Measurements from ENCODE around the gene SFMBT2. TPM values are rescaled to one million over a fixed set of nuclear protein-coding genes. Genes with fewer than 3 reads are reported as not detected.

The SFMBT2 gene
- total RNA-seq, 1 experiment from 2014 or later, result 14.3 TPM

- TF ChIP-seq ERG (CRISPR knock-in tag; IDR thresholded peaks at IDR 0.05) (no peak), ZSCAN18 (CRISPR knock-in tag; IDR thresholded peaks at IDR 0.05) (no peak)
Measured at GRCh38 chr10:7135188-7135587, 275.6 kb downstream of the SFMBT2 start (continued).

- Mint-ChIP-seq H3K4me1 (peaks cover 6% of the 10 kb centered on the region), H3K27ac (no peak overlapping the region), H3K4me3 (no peak overlapping the region), H3K27me3 (ENCODE audit: low read depth) (peaks cover 6% of the 10 kb centered on the region), H3K9me3 (peaks cover 12% of the 10 kb centered on the region), H3K36me3 (peaks cover 5% of the 10 kb centered on the region)
- DNase-seq (ENCODE audit: low spot score) (no peak), ATAC-seq (no peak)
- ChIA-PET POLR2A (no interaction called here), CTCF (interaction anchor here (1.1 kb wide), 1 partner anchor 13 kb away, joined by 6 read pairs; no protein-coding TSS in a partner anchor)
- no peak for TF ChIP-seq RORB (CRISPR knock-in tag; IDR thresholded peaks at IDR 0.05)
- TF ChIP-seq GTF2I (CRISPR knock-in tag; conservative IDR thresholded peaks at IDR 0.05), result no peak
- TF ChIP-seq ZBTB21 (CRISPR knock-in tag; IDR thresholded peaks at IDR 0.05; ENCODE audit: borderline replicate concordance), result no peak
- TF ChIP-seq ZNF232 (CRISPR knock-in tag; IDR thresholded peaks at IDR 0.05), result no peak
- no peak for TF ChIP-seq USF2 (CRISPR knock-in tag; IDR thresholded peaks at IDR 0.05)
- TF ChIP-seq MYBL2 (CRISPR knock-in tag; IDR thresholded peaks at IDR 0.05), result no peak
- TF ChIP-seq STAT6 (CRISPR knock-in tag; conservative IDR thresholded peaks at IDR 0.05; ENCODE audit: low read depth), result no peak
- no peak for TF ChIP-seq ZNF671 (CRISPR knock-in tag; IDR thresholded peaks at IDR 0.05)
- TF ChIP-seq HMGXB4 (CRISPR knock-in tag; IDR thresholded peaks at IDR 0.05), result no peak
- no peak for TF ChIP-seq TEAD1 (CRISPR knock-in tag; IDR thresholded peaks at IDR 0.05)
Measured at GRCh38 chr10:7134448-7134847, 276.4 kb downstream of the SFMBT2 start.

GRCh38 chr10:7133958-7134357, 276.9 kb downstream of the SFMBT2 start:
- no peak for TF ChIP-seq NR3C1 (CRISPR knock-in tag; conservative IDR thresholded peaks at IDR 0.05; ENCODE audit: low read depth)
- H3K4me3 Mint-ChIP-seq, result no peak overlapping the region
- H3K27ac Mint-ChIP-seq, result no peak overlapping the region
- ChIA-PET CTCF (no interaction called here), POLR2A (no interaction called here)
- peaks cover 6% of the 10 kb centered on the region for H3K27me3 Mint-ChIP-seq (ENCODE audit: low read depth)
- H3K4me1 Mint-ChIP-seq, result peaks cover 6% of the 10 kb centered on the region
- no peak for ATAC-seq
- H3K36me3 Mint-ChIP-seq, result peaks cover 5% of the 10 kb centered on the region
- DNase-seq (ENCODE audit: low spot score), result no peak
- peaks cover 17% of the 10 kb centered on the region for H3K9me3 Mint-ChIP-seq

GRCh38 chr10:7133278-7133677, 277.6 kb downstream of the SFMBT2 start:
- TF ChIP-seq ZMAT4 (CRISPR knock-in tag; IDR thresholded peaks at IDR 0.05) (no peak), PRDM15 (CRISPR knock-in tag; IDR thresholded peaks at IDR 0.05) (no peak)
- no peak overlapping the region for H3K4me3 Mint-ChIP-seq
- ATAC-seq (no peak), DNase-seq (ENCODE audit: low spot score) (no peak)
- ChIA-PET POLR2A (no interaction called here), CTCF (no interaction called here)
- peaks cover 22% of the 10 kb centered on the region for H3K9me3 Mint-ChIP-seq
- H3K36me3 Mint-ChIP-seq, result peaks cover 5% of the 10 kb centered on the region
- peaks cover 6% of the 10 kb centered on the region for H3K4me1 Mint-ChIP-seq
- no peak overlapping the region for H3K27ac Mint-ChIP-seq
- H3K27me3 Mint-ChIP-seq (ENCODE audit: low read depth), result peaks cover 6% of the 10 kb centered on the region
